ENCODE measurements around the gene UBE2B. TPM values are rescaled to one million over a fixed set of nuclear protein-coding genes. Genes with fewer than 3 reads are reported as not detected.
A peak's percentile ranks its signal among the peaks of the same experiment; 100 is the strongest.

UBE2B gene
- total RNA-seq, 1 experiment from 2014 or later = 36.6 TPM

- DNase-seq (ENCODE audit: low spot score) = peak; percentile 51
These were observed 66.0 kb downstream of the UBE2B start for GRCh38 chr5:134437340-134437846.

- DNase-seq (ENCODE audit: low spot score) = no peak
These were observed 66.6 kb downstream of the UBE2B start for GRCh38 chr5:134437847-134438581.

- DNase-seq (ENCODE audit: low spot score) = no peak
These were observed 67.4 kb downstream of the UBE2B start for GRCh38 chr5:134438721-134439123.

GRCh38 chr5:134439210-134439654 lies 67.9 kb downstream of the UBE2B start:
- DNase-seq (ENCODE audit: low spot score) = peak; percentile 78

- DNase-seq (ENCODE audit: low spot score) = no peak
These were observed 68.9 kb downstream of the UBE2B start for GRCh38 chr5:134440201-134440755.

Other genes starting within 250 kb of the UBE2B start
- 590 and 596 TPM in 2 replicates for gene SKP1, start 194.6 kb upstream of the UBE2B start, total RNA-seq (2014; rRNA removed; shearing (Covaris generic))
- 306 and 365 TPM in 2 replicates for gene PPP2CA, start 145.5 kb upstream of the UBE2B start, total RNA-seq (2014; rRNA removed; shearing (Covaris generic))
- gene CDKL3, start 4.4 kb upstream of the UBE2B start, total RNA-seq (2014; rRNA removed; shearing (Covaris generic)) = 2.5 and 5.2 TPM in 2 replicates
- 68.4 and 70.6 TPM in 2 replicates for gene CDKN2AIPNL, start 40.3 kb downstream of the UBE2B start, total RNA-seq (2014; rRNA removed; shearing (Covaris generic))
- gene JADE2, start 154.1 kb downstream of the UBE2B start, total RNA-seq (2014; rRNA removed; shearing (Covaris generic)) = 20.7 and 20.8 TPM in 2 replicates